ENCODE results near the gene FBXW8. TPM values are rescaled to one million over a fixed set of nuclear protein-coding genes. Genes with fewer than 3 reads are reported as not detected.

The FBXW8 gene
- polyA plus RNA-seq, 1 donor (not counting 4 experiments of a cell fraction or from before 2014, with no cell fraction given): 5.0 TPM

DNA sequence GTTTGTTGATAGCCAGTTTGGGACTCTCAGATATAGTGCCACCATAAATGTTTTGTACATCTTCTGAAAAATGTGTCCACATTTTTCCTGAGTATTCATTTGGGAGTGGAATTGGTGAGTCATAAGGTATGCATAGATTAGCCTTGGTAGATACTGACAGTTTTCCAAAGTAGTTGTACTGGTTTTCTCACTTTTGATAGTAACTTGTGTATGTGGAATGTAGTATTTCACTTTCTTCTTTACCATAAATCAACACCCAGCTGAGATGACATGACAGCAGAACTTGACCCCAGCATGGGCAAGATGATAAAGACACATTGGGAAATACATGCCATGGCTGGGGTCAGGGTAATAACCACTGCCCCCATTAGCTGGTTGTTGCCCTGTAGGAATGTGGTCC lies 5.4 kb downstream of the FBXW8 start:
- H3K79me2 ChIP-seq (ENCODE audit: control insufficient read depth, insufficient read depth, low read length): peaks cover 43% of the 10 kb centered on the region
- H3K4me1 ChIP-seq (ENCODE audit: control insufficient read depth, extremely low read depth, insufficient read depth, low read length): peaks cover 35% of the 10 kb centered on the region
- no peak overlapping the region for H3K9ac ChIP-seq (ENCODE audit: control insufficient read depth, extremely low read depth, insufficient read depth, low read length)

DNA sequence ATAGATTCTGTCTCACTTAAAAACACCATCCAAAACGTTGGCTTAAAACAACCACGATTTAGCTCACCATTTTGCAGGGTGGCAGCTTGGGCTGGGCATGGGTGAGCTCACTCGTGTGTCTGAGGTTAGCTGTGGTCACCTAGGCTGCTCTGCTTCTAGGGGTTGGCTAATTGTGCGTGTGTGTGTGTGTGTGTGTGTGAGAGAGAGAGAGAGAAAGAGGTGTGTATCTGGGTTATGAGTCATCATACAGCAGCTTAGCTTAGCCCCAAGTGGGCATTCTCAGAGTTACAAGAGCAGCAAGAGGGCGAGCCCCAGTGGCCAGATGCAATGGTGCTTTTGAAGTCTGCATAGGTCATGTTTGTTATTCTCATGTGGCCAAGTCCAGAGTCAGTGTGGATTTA lies 6.0 kb downstream of the FBXW8 start:
- dilution Hi-C loops (cut with MboI; ENCODE audit: extremely low pct_ligation_motif_present, low sequenced_read_pairs): no loop called here
- Histone ChIP-seq H4K20me1 (ENCODE audit: control insufficient read depth, extremely low read depth, insufficient read depth, low read length) (no peaks in the 10 kb centered on the region), H3K9ac (ENCODE audit: control insufficient read depth, extremely low read depth, insufficient read depth, low read length) (no peak overlapping the region), H3K4me1 (ENCODE audit: control insufficient read depth, extremely low read depth, insufficient read depth, low read length) (peaks cover 31% of the 10 kb centered on the region), H3K9me1 (ENCODE audit: control insufficient read depth, extremely low read depth, insufficient read depth, low read length) (no peaks in the 10 kb centered on the region), H3K4me3 (ENCODE audit: control insufficient read depth in 2 of 3, extremely low read depth in 1 of 3, insufficient read depth in 2 of 3, low read depth in 1 of 3, low read length in 3 of 3) (no peak overlapping the region), H3K27ac (ENCODE audit: control insufficient read depth, insufficient read depth, low read length) (peak overlapping the region; percentile 72), H3K9me3 (ENCODE audit: control insufficient read depth, low read depth, low read length) (no peaks in the 10 kb centered on the region), H3K27me3 (ENCODE audit: control insufficient read depth, extremely low read depth, insufficient read depth, low read length) (no peaks in the 10 kb centered on the region), H3K4me2 (ENCODE audit: control insufficient read depth, extremely low read depth, insufficient read depth, low read depth, low read length) (peak overlapping the region; percentile 80), H3K79me2 (ENCODE audit: control insufficient read depth, insufficient read depth, low read length) (peaks cover 38% of the 10 kb centered on the region), H2AFZ (ENCODE audit: control insufficient read depth, low read length) (no peak overlapping the region), H3K36me3 (ENCODE audit: control insufficient read depth in 2 of 2, extremely low read depth in 1 of 2, insufficient read depth in 2 of 2, low read length in 2 of 2) (peaks cover 0 to 10% of the 10 kb centered on the region in 2 experiments)
- TF ChIP-seq, protein P1, sequence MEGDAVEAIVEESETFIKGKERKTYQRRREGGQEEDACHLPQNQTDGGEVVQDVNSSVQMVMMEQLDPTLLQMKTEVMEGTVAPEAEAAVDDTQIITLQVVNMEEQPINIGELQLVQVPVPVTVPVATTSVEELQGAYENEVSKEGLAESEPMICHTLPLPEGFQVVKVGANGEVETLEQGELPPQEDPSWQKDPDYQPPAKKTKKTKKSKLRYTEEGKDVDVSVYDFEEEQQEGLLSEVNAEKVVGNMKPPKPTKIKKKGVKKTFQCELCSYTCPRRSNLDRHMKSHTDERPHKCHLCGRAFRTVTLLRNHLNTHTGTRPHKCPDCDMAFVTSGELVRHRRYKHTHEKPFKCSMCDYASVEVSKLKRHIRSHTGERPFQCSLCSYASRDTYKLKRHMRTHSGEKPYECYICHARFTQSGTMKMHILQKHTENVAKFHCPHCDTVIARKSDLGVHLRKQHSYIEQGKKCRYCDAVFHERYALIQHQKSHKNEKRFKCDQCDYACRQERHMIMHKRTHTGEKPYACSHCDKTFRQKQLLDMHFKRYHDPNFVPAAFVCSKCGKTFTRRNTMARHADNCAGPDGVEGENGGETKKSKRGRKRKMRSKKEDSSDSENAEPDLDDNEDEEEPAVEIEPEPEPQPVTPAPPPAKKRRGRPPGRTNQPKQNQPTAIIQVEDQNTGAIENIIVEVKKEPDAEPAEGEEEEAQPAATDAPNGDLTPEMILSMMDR (optimal IDR thresholded peaks at IDR 0.05 in 1 of 3, IDR thresholded peaks at IDR 0.05 in 1 of 3, conservative IDR thresholded peaks at IDR 0.05 in 1 of 3; ENCODE audit: extremely low read depth in 1 of 3, insufficient read depth in 2 of 3, low read length in 3 of 3): peak in 2 of 3 experiments; percentile 43 to 51
- no peak for TF ChIP-seq EZH2 (IDR thresholded peaks at IDR 0.05; ENCODE audit: low read length)
- FAIRE-seq: no peak
- DNase-seq (ENCODE audit: low read depth, low spot score): peak; percentile 28

More for the DNA sequence above, 5.4 kb downstream of the FBXW8 start:
- Histone ChIP-seq H3K4me3 (ENCODE audit: control insufficient read depth in 2 of 3, extremely low read depth in 1 of 3, insufficient read depth in 2 of 3, low read depth in 1 of 3, low read length in 3 of 3) (peak overlapping the region in 2 of 3 experiments; percentile 5 to 42), H3K9me3 (ENCODE audit: control insufficient read depth, low read depth, low read length) (no peaks in the 10 kb centered on the region), H3K4me2 (ENCODE audit: control insufficient read depth, extremely low read depth, insufficient read depth, low read depth, low read length) (peak overlapping the region; percentile 80), H3K27ac (ENCODE audit: control insufficient read depth, insufficient read depth, low read length) (peak overlapping the region; percentile 72), H2AFZ (ENCODE audit: control insufficient read depth, low read length) (no peak overlapping the region), H3K36me3 (ENCODE audit: control insufficient read depth in 2 of 2, extremely low read depth in 1 of 2, insufficient read depth in 2 of 2, low read length in 2 of 2) (peaks cover 0 to 10% of the 10 kb centered on the region in 2 experiments), H3K9me1 (ENCODE audit: control insufficient read depth, extremely low read depth, insufficient read depth, low read length) (no peaks in the 10 kb centered on the region), H4K20me1 (ENCODE audit: control insufficient read depth, extremely low read depth, insufficient read depth, low read length) (no peaks in the 10 kb centered on the region), H3K27me3 (ENCODE audit: control insufficient read depth, extremely low read depth, insufficient read depth, low read length) (no peaks in the 10 kb centered on the region)
- dilution Hi-C loops (cut with MboI; ENCODE audit: extremely low pct_ligation_motif_present, low sequenced_read_pairs): no loop called here
- TF ChIP-seq EZH2 (IDR thresholded peaks at IDR 0.05; ENCODE audit: low read length): no peak
- TF ChIP-seq, protein P1 (optimal IDR thresholded peaks at IDR 0.05 in 1 of 3, IDR thresholded peaks at IDR 0.05 in 1 of 3, conservative IDR thresholded peaks at IDR 0.05 in 1 of 3; ENCODE audit: extremely low read depth in 1 of 3, insufficient read depth in 2 of 3, low read length in 3 of 3): no peak
- FAIRE-seq (peak; percentile 67), DNase-seq (ENCODE audit: low read depth, low spot score) (peak; percentile 23)

Measured in keratinocyte (primary cell).